ENCODE measurements around the gene ATG4D.

The ATG4D gene

GRCh38 chr19:10543420-10544241, at the start of gene ATG4D:
ATG4D (plus strand) TSS chr19:10543904; CDS start chr19:10544091, 187 bp downstream.
- DNase-seq (ENCODE audit: low read depth, low spot score): no peak

GRCh38 chr19:10497371-10497770, 46.3 kb upstream of the ATG4D start:
- no peak for DNase-seq (ENCODE audit: low read depth, low spot score)

GRCh38 chr19:10499550-10500246, 44.0 kb upstream of the ATG4D start:
- DNase-seq (ENCODE audit: low read depth, low spot score): no peak

GRCh38 chr19:10500247-10500592, 43.5 kb upstream of the ATG4D start:
- no peak for DNase-seq (ENCODE audit: low read depth, low spot score)

DNA sequence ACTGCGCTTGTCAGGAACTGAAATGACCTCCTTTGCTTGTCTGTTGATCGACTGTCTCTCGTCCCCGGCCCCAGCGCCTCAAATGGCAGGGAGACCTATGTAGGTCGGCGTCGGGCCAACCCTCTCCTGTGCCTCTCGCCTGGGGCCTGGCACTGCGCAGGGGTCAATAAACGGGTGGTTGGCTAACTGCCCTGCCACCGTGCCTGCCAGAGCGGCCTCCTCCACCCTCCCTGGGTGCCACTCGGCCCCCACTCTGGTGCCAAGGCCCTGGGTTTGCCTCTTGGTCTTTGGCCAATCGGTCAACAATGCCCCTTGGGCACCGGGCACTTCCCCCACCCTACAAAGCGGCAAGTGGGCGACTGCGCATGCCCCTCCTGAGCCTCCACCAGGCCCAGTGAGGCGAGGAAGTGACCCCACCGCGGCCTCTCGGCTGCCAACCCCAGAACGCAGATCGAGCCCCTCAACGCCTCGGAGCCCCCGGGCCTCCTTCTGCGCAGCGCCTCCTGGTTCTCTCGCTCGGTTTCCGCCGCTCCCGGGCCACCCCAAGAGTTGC, 41.7 kb upstream of the ATG4D start:
- DNase-seq (ENCODE audit: low read depth, low spot score): no peak

DNA sequence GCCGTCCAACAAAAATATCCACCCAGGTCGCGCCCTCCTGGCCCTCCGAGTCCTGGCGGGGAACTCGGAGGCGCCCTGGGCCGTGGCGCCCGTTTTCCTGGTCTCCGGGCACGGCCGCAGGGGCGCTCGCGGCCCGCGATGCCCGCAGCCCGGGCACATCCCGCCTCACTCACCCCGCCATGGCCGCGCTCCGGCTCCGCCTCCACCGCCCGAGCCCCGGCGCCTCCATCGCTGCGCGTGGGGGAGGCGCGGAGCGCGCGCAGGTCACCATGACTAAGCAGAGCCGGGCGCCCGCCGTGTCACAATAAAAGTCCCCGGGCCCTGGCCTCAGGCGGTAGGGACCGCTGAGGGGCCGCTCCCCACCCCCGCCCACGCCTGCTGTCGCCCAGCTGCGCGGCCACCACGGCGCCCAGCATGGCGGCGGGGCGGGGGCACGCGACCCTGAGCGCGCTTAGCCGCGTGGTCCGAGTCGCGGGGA, 41.1 kb upstream of the ATG4D start:
- DNase-seq (ENCODE audit: low read depth, low spot score): peak; percentile 46

DNA sequence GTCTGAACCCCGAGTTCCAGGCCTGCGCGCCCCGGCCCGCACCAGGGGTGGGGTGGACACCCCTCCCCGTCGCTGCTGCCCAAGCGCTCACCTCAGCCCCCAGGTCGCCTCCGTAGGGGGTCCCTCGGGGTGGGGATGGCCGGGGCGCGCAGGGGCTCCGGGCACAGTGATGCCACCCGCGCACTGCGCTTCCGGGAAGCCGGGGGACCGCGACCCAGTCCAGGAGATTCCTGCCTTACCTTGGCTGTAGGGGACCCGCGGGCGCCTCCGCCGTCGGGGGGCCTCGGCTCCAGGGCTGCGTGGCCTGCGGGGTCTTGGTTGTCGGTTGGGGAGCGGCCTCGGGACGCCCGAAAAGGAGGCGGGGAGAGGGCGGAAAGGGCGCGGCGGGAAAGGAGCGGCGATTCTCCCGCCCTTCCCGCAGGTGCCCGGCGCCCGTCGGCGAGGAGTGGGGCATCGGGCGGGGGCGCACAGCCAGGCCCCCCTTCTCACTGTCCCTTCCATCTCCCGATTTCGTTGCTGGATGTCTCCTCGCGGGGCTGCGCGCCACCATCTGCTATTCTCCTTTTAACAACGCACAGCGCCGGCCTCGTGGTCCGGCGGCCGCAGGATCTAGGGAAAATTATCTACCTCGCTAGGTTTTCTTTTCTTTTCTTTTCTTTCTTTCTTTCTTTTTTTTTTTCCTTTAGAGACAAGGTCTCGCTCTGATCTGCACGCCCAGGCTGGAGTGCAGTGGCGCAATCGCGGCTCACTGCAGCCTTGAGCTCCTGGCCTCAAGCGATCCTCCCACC, 40.5 kb upstream of the ATG4D start, which contains the start of gene KEAP1:
KEAP1 (minus strand) TSS at position 355 of the 788 bp plus-strand sequence. CDS start 3,323 bp downstream, outside the sequence.
- no peak for DNase-seq (ENCODE audit: low read depth, low spot score)

DNA sequence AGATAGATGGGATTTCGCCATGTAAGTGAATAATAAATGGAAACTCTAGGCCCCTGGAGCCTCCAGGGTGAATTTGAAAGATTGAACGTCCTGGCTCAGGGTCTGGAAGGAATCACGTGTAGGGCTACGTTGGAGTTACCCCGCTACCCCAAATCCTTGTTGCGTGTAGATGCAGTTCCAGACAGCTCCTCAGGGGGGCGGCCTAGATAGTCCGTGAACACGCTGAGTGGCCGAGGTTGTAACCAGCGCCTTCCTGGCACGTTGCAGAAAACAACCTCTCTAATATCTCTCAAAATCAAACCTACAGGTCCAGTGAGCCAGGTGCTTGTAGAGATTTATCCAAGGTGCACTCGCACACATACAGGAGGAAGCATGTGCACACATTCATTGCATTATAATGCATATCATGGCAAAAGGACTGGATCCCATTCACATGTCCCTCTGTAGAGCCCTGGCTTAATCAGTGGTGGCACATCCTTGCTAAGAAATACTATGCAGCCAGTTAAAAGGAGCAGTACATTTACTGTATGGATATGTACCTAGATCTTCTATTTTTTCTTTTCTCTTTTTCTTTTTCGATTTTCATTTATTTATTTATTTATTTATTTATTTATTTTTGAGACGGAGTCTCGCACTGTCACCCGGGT, 38.0 kb upstream of the ATG4D start:
- peak; percentile 35 for DNase-seq (ENCODE audit: low read depth, low spot score)

DNA sequence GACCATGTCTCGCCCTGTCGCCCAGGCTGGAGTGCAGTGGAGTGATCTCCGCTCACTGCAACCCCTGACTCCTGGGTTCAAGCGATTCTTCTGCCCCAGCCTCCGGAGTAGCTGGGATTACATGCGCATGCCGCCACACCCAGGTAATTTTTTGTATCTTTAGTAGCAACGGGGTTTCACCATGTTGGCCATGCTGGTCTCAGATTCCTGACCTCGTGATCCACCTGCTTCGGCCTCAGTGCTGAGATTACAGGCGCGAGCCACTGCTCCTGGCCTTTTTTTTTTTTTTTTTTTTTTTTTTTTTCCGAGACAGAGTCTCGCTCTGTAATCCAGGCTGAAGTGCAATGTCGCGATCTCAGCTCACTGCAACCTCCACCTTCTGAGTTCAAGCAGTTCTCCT, 35.7 kb upstream of the ATG4D start:
- no peak for DNase-seq (ENCODE audit: low read depth, low spot score)

DNA sequence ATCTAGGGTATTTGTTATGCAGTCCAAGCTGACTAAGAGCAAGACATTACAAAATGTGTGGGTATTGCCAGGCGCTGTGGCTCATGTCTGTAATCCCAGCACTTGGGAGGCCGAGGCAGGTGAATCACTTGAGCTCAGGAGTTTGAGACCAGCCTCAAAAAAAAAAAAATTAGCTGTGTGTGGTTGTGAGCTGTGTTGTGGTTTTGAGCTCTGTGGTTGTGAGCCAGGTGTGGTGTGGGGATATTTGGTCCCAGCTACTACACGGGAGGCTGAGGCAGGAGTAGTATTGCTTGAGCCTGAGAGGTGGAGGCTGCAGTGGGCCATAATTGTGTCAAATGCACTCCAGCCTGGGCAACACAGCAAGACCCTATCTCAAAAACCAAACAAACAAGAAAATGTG, 35.0 kb upstream of the ATG4D start:
- DNase-seq (ENCODE audit: low read depth, low spot score): no peak

- DNase-seq (ENCODE audit: low read depth, low spot score): no peak
Observed at GRCh38 chr19:10510301-10510802, 33.4 kb upstream of the ATG4D start.

GRCh38 chr19:10513223-10513622, 30.5 kb upstream of the ATG4D start:
- no peak for DNase-seq (ENCODE audit: low read depth, low spot score)

GRCh38 chr19:10514211-10515145, 29.2 kb upstream of the ATG4D start:
- DNase-seq (ENCODE audit: low read depth, low spot score): no peak

GRCh38 chr19:10516064-10516385, 27.7 kb upstream of the ATG4D start:
- no peak for DNase-seq (ENCODE audit: low read depth, low spot score)

GRCh38 chr19:10516671-10517286, 26.9 kb upstream of the ATG4D start:
- DNase-seq (ENCODE audit: low read depth, low spot score): no peak

GRCh38 chr19:10517361-10517759, 26.3 kb upstream of the ATG4D start, which contains the start of gene S1PR5:
S1PR5 (minus strand) TSS chr19:10517447; CDS start chr19:10515011, 2,436 bp downstream.
- no peak for DNase-seq (ENCODE audit: low read depth, low spot score)

DNA sequence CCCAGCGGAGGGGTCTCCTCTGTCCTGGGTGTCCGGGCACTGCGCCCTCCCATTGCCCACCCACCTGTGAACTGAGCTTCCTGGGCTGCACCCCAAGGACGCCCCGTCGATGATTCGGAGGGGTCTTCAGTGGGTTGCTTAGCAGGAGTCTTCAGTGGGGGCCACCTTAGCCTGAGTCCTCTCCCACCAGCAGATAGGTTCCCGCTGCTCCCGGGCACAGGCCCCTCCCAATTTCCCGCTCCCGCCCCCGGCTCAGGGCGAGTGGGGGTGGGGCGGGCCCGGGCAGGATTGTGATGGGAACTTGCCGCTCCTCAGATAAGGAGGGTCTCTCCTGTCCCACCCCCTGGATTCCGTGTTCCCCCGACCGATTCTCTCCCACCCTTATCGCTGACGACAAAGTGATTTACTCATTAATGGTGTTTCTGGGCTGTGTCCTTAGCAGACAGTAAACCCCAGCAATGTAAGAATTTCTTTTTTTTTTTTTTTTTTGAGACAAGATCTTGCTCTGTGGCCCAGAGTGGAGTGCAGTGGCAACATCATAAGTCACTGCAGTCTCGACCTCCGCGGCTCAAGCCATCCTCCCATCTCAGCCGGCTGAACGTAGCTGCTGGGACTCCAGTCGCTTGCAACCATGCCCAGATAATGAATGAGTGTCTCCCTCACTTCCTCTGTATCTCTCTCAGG, 25.8 kb upstream of the ATG4D start:
- DNase-seq (ENCODE audit: low read depth, low spot score): no peak

- no peak for DNase-seq (ENCODE audit: low read depth, low spot score)
Observed at GRCh38 chr19:10518444-10519361, 25.0 kb upstream of the ATG4D start.
